Measurements from ENCODE around the gene MLX.
A peak's percentile ranks its signal among the peaks of the same experiment; 100 is the strongest.
"Not testable (repeated sequence)": the region's sequence is repeated elsewhere in the genome, so short reads cannot be mapped to it uniquely, and the experiment has no call there.

Gene MLX

GRCh38 chr17:42536372-42537155 is 30.3 kb upstream of the MLX start:
- DNase-seq, result peak; percentile 61

GRCh38 chr17:42537156-42537805 is 29.6 kb upstream of the MLX start:
- DNase-seq, result no peak

GRCh38 chr17:42537826-42538451 is 29.0 kb upstream of the MLX start:
- DNase-seq, result no peak

- DNase-seq, result no peak
Measured at GRCh38 chr17:42538482-42538881, 28.4 kb upstream of the MLX start.

GRCh38 chr17:42540558-42540957 is 26.3 kb upstream of the MLX start:
- DNase-seq, result not testable (repeated sequence)

- no peak for DNase-seq
Measured at GRCh38 chr17:42541041-42541833, 25.7 kb upstream of the MLX start.

- no peak for DNase-seq
Measured at GRCh38 chr17:42543190-42544079, 23.5 kb upstream of the MLX start.

GRCh38 chr17:42544874-42545283 is 22.0 kb upstream of the MLX start:
- no peak for DNase-seq

GRCh38 chr17:42545755-42546505 is 21.0 kb upstream of the MLX start:
- not testable (repeated sequence) for DNase-seq

GRCh38 chr17:42547001-42547461 is 19.9 kb upstream of the MLX start:
- no peak for DNase-seq

- no peak for DNase-seq
Measured at GRCh38 chr17:42547698-42548069, 19.2 kb upstream of the MLX start.

GRCh38 chr17:42548070-42548837 is 18.6 kb upstream of the MLX start:
- peak; percentile 82 for DNase-seq

- DNase-seq, result no peak
Measured at GRCh38 chr17:42548993-42549755, 17.7 kb upstream of the MLX start.

- DNase-seq, result not testable (repeated sequence)
Measured at GRCh38 chr17:42552736-42553135, 14.2 kb upstream of the MLX start, which contains the start of gene HSD17B1. Gene HSD17B1 (plus strand): TSS chr17:42552923. CDS start chr17:42552934, 11 bp downstream.

- DNase-seq, result no peak
Measured at GRCh38 chr17:42553161-42553818, 13.6 kb upstream of the MLX start.

- DNase-seq, result no peak
Measured at GRCh38 chr17:42553866-42554249, 13.0 kb upstream of the MLX start.

GRCh38 chr17:42554250-42555121 is 12.4 kb upstream of the MLX start:
- peak; percentile 70 for DNase-seq

- no peak for DNase-seq
Measured at GRCh38 chr17:42555122-42555622, 11.7 kb upstream of the MLX start.

Data from NCI-H748 treated with DMSO at 0.1 percent for 48 hours (cell line).